HG03139 (cell line): Measurements from ENCODE around the gene HCRTR1.

Experiments used
- ATAC-seq: cut with Tn5 transposase; IDR thresholded peaks from one replicate; pipeline ENCODE4 v1.9.1; 2021; ENCODE audit not compliant: unreplicated experiment

The HCRTR1 gene

DNA sequence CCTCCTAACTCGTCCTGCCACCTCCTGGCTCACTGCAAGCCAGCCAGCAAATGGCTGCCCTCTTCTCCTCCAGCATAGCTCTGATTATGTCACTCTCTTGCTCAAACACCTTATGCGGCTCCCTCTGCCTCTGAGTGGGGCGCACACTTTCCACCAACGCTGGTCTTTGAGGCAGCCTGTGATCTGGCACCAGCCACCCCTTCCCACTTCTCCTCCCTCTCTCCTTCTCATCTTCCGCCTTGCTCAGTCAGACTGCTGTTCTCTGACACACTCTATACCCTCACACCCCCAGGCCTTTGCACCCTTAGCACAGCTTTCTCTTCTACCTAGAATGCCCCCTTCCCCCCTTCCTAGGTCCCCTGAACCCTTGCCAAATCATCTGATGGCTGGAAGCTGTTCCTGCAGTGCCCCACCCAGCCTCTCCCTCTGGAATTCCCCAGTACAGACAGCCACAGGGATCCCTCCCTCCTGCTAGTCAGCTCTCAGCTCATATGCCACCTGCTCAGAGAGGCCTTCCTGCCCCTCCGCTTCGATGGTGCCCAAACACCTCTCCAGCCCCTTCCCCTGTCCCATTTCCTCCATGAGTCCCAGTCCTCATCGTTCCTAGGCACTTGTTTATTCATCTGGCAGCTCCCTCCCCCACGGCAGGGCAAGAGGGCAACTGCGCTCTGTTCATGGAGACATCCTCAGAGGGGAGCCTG is 48.9 kb downstream of the HCRTR1 start:
- ATAC-seq, result no peak

- no peak for ATAC-seq
Observed at GRCh38 chr1:31667065-31667785, 49.7 kb downstream of the HCRTR1 start.

DNA sequence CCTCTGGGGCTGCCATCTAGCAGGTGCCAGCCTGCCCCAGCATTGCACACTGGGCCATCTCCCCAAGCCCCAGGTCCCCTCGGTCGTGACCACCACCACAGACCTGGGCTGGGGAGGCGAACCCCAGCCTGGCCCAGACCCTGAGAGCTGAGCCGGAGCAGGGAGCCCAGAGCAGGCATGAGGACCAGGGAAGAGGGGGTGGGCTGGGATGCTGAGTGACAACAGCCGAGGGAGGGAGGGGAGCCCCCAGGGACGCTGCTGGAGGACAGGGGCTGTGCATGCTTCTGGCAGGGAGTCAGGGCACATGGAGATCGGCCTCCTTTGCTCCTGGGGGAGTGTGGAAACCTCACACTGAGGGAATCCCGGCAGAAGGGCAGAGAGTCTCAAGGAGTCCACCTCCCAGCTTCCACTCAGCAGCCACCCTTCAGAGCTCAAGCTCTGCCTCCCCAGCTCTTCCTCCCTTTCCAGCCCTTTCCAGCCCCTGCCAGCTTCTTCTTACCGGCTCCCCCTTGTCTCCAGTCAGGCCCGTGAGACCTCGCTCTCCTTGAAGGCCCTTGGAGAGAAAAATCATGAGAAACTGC is 50.9 kb downstream of the HCRTR1 start:
- ATAC-seq, result no peak

DNA sequence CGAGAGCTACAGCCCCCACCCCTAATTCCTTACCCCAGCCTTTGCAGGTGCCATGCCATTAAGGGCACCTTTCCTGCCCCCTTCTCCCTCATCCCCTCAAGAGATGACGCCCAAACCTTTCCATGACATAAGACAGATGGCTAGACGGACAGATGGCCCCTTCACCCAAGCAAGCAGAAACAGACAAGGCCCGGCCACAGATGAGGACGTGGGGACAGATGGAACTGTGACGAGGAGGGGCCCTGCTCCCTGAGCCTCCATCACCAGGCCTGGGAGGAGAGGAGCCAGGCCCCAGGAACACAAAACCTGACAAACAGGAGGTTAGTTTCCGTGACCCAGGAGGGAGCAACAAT is 51.9 kb downstream of the HCRTR1 start:
- no peak for ATAC-seq

- no peak for ATAC-seq
Observed at GRCh38 chr1:31669786-31670592, 52.5 kb downstream of the HCRTR1 start.

- no peak for ATAC-seq
Observed at GRCh38 chr1:31670593-31670964, 53.1 kb downstream of the HCRTR1 start.

DNA sequence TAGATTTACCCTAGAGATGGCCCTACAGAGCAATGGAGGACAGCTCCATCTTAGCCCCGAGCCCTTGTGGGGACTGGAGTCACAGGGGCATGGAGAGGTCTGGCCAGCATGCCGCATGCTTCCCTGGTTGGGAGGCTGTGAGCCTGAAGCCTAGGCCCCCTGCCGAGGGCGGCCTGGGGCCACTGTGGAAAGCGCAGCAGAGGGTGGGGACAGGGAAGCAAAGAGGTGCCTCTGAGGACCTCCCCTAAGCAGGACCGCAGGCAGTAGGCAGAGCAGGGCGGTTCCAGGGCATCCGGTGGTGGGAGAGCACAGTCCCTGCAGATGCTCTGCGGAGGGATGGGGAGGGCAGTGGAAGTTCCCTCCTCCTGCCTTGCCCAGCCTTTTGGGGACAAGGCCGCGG is 53.7 kb downstream of the HCRTR1 start:
- no peak for ATAC-seq

GRCh38 chr1:31671561-31672201 is 54.2 kb downstream of the HCRTR1 start:
- no peak for ATAC-seq

GRCh38 chr1:31672986-31673385 is 55.5 kb downstream of the HCRTR1 start:
- ATAC-seq, result no peak

- ATAC-seq, result no peak
Observed at GRCh38 chr1:31673433-31673832, 55.9 kb downstream of the HCRTR1 start.

DNA sequence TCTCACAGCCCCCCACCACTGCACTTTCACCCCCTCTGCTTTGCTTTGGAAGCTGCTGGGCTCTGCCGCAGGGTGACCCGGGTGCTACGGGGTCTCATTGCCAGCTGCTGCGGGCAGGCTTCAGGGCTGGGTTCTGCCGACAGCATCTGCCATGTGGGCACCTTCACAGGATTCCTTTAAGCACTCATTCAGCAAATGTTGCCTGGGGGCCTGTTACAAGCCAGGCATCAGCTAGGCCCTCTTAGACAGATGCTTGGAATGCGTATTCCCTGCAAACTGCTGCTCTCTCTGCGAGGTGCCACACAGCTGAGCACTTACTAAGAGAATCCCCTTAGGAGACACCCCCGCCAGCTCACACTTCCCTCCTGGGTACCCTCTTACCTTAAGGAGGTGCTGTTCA is 57.1 kb downstream of the HCRTR1 start:
- no peak for ATAC-seq

GRCh38 chr1:31675161-31675560 is 57.7 kb downstream of the HCRTR1 start:
- no peak for ATAC-seq

GRCh38 chr1:31675756-31676155 is 58.3 kb downstream of the HCRTR1 start:
- no peak for ATAC-seq
